Liver (tissue), 9 donors: ENCODE measurements around the gene KIRREL3. TPM values are rescaled to one million over a fixed set of nuclear protein-coding genes. Genes with fewer than 3 reads are reported as not detected.

ENCODE experiments used
- DNase-seq: peaks from one replicate; pipeline ENCODE4 v3.0.0-alpha.2; 2017; ENCODE audit warnings: low spot score
- H3K27ac ChIP-seq, 2 donors: one replicate each; pipeline ENCODE4 v1.7.0; 2013; ENCODE audit warnings: inconsistent platforms in 2 of 2, low read length in 2 of 2, control low read depth in 1 of 2, low read depth in 1 of 2, mild to moderate bottlenecking in 1 of 2
- H3K27me3 ChIP-seq, 4 donors: one replicate each; pipeline versions ENCODE4 v1.6.1 to v1.7.0; 2013; ENCODE audit warnings: low read length in 3 of 4, inconsistent platforms in 1 of 4, mild to moderate bottlenecking in 1 of 4, moderate library complexity in 1 of 4; ENCODE audit not compliant: control insufficient read depth in 4 of 4, insufficient read depth in 4 of 4
- H3K36me3 ChIP-seq, 4 donors: one replicate each; pipeline versions ENCODE4 v1.6.1 to v1.7.0; 2013; ENCODE audit warnings: low read length in 3 of 4, mild to moderate bottlenecking in 3 of 4, low read depth in 1 of 4, moderate library complexity in 1 of 4; ENCODE audit not compliant: control insufficient read depth in 4 of 4, insufficient read depth in 3 of 4
- H3K4me1 ChIP-seq, 4 donors: one replicate each; pipeline versions ENCODE4 v1.6.1 to v1.7.0; 2013; ENCODE audit warnings: low read length in 3 of 4, mild to moderate bottlenecking in 3 of 4, moderate library complexity in 1 of 4; ENCODE audit not compliant: control insufficient read depth in 4 of 4, insufficient read depth in 4 of 4
- H3K4me3 ChIP-seq, 3 donors: one replicate each; pipeline versions ENCODE4 v1.6.1 to v1.7.0; 2013; ENCODE audit warnings: low read length in 3 of 3, control low read depth in 1 of 3, low read depth in 1 of 3, mild to moderate bottlenecking in 1 of 3
- H3K9ac ChIP-seq, 2 donors: one replicate each; pipeline ENCODE4 v1.7.0; 2013; ENCODE audit warnings: low read length in 2 of 2, mild to moderate bottlenecking in 2 of 2, moderate library complexity in 2 of 2, control low read depth in 1 of 2, low read depth in 1 of 2
- H3K9me3 ChIP-seq, 4 donors: one replicate each; pipeline versions ENCODE4 v1.6.1 to v1.7.0; 2013; ENCODE audit warnings: low read length in 3 of 4; ENCODE audit not compliant: control insufficient read depth in 4 of 4
- ATF3 ChIP-seq: IDR thresholded peaks from 2 replicates; pipeline ENCODE4 v1.6.1; 2016; ENCODE audit warnings: antibody characterized with exemption
- CTCF ChIP-seq: fragments of 150-350 bp; IDR thresholded peaks from 2 replicates; pipeline ENCODE4 v1.5.1; 2017; ENCODE audit warnings: improper control_type of control experiment, low read depth, low read length; ENCODE audit not compliant: missing input control
- EGR1 ChIP-seq, 2 donors: IDR thresholded peaks; 2 replicates each; pipeline ENCODE4 v1.6.1; 2016 to 2018; ENCODE audit warnings: antibody characterized with exemption in 2 of 2, low read depth in 2 of 2
- FOXA1 ChIP-seq: IDR thresholded peaks from 2 replicates; pipeline ENCODE4 v1.6.1; 2016; ENCODE audit warnings: antibody characterized with exemption
- FOXA2 ChIP-seq: IDR thresholded peaks from 2 replicates; pipeline ENCODE4 v1.6.1; 2016; ENCODE audit warnings: antibody characterized with exemption
- GABPA ChIP-seq, 2 donors: IDR thresholded peaks in 1 of 2; conservative IDR thresholded peaks in 1 of 2; 2 replicates each; pipeline ENCODE4 v1.6.1; 2016; ENCODE audit warnings: antibody characterized with exemption in 2 of 2, mild to moderate bottlenecking in 1 of 2, moderate library complexity in 1 of 2
- HNF4A ChIP-seq, 2 donors: conservative IDR thresholded peaks; 2 replicates each; pipeline ENCODE4 v1.6.1; 2016; ENCODE audit warnings: antibody characterized with exemption in 2 of 2, mild to moderate bottlenecking in 2 of 2
- HNF4G ChIP-seq: IDR thresholded peaks from 2 replicates; pipeline ENCODE4 v1.6.1; 2016; ENCODE audit warnings: antibody characterized with exemption
- JUND ChIP-seq, 2 donors: IDR thresholded peaks; 2 replicates each; pipeline ENCODE4 v1.6.1; 2016; ENCODE audit warnings: antibody characterized with exemption in 2 of 2
- MAX ChIP-seq: IDR thresholded peaks from 2 replicates; pipeline ENCODE4 v1.6.1; 2016; ENCODE audit warnings: antibody characterized with exemption
- NR2F2 ChIP-seq: IDR thresholded peaks from 2 replicates; pipeline ENCODE4 v1.6.1; 2016; ENCODE audit warnings: antibody characterized with exemption
- RAD21 ChIP-seq, 2 donors: IDR thresholded peaks; 2 replicates each; pipeline ENCODE4 v1.6.1; 2016; ENCODE audit warnings: antibody characterized with exemption in 2 of 2, mild to moderate bottlenecking in 2 of 2
- RXRA ChIP-seq, 2 donors: IDR thresholded peaks; 2 replicates each; pipeline ENCODE4 v1.6.1; 2017 to 2018; ENCODE audit warnings: antibody characterized with exemption in 2 of 2, mild to moderate bottlenecking in 1 of 2
- SP1 ChIP-seq: IDR thresholded peaks from 2 replicates; pipeline ENCODE4 v1.6.1; 2018; ENCODE audit warnings: antibody characterized with exemption, mild to moderate bottlenecking
- TAF1 ChIP-seq: conservative IDR thresholded peaks from 2 replicates; pipeline ENCODE4 v1.6.1; 2016; ENCODE audit warnings: antibody characterized with exemption, mild to moderate bottlenecking
- YY1 ChIP-seq: IDR thresholded peaks from 2 replicates; pipeline ENCODE4 v1.6.1; 2016; ENCODE audit warnings: antibody characterized with exemption, mild to moderate bottlenecking
- ZBTB33 ChIP-seq: IDR thresholded peaks from 2 replicates; pipeline ENCODE4 v1.6.1; 2016; ENCODE audit warnings: antibody characterized with exemption
- WGBS: extraction: QIAGEN DNeasy Blood & Tissue Kit; methylation state at CpG from one replicate; pipeline ENCODE4 v1.1.7; 2013; 5-methylcytosine and 5-hydroxymethylcytosine counted together
- polyA plus RNA-seq, 2 donors: library from polyadenylated mRNA; stranded (reverse) in 1 of 2; unstranded in 1 of 2; fragments of 200-250 nt in 1 of 2; fragments of >200 nt in 1 of 2; fragmentation: Nextera tagmentation in 1 of 2; extraction: Ambion mirVana in 1 of 2; gene quantifications; one replicate each; pipeline versions ENCODE4 v1.2.1 to v1.2.3, GENCODE V29; 2013 to 2015
- total RNA-seq, 2 donors: library from RNA; depleted of rRNA; stranded (reverse); fragments of >200 nt; gene quantifications; one replicate each; pipeline ENCODE4 v1.2.3, GENCODE V29; 2014
- TF ChIP-seq, protein P1 (sequence below): IDR thresholded peaks from 2 replicates; pipeline ENCODE4 v1.6.1; 2016; ENCODE audit warnings: antibody characterized with exemption, mild to moderate bottlenecking
- donor health status: healthy.
- donor health status: healthy.
- donor health status: healthy.
- donor health status: healthy.
- donor health status: healthy.

Gene KIRREL3
- total and polyA plus RNA-seq, 4 donors = 0.03 to 0.29 (median 0.08) TPM; not detected in 1

GRCh38 chr11:126830216-126830806 is 170.3 kb downstream of the KIRREL3 start:
- Histone ChIP-seq H3K9ac (no peak overlapping the region), H3K4me3 (no peak overlapping the region), H3K27ac (no peak overlapping the region), H3K4me1 (no peaks in the 10 kb centered on the region), H3K36me3 (no peaks in the 10 kb centered on the region), H3K27me3 (peaks cover 0 to 6% (median 0%) of the 10 kb centered on the region in 4 donors), H3K9me3 (no peaks in the 10 kb centered on the region)
- TF ChIP-seq HNF4G = no peak
- TF ChIP-seq RXRA (IDR thresholded peaks at IDR 0.05) = no peak
- no peak for TF ChIP-seq FOXA1
- TF ChIP-seq, protein P1, sequence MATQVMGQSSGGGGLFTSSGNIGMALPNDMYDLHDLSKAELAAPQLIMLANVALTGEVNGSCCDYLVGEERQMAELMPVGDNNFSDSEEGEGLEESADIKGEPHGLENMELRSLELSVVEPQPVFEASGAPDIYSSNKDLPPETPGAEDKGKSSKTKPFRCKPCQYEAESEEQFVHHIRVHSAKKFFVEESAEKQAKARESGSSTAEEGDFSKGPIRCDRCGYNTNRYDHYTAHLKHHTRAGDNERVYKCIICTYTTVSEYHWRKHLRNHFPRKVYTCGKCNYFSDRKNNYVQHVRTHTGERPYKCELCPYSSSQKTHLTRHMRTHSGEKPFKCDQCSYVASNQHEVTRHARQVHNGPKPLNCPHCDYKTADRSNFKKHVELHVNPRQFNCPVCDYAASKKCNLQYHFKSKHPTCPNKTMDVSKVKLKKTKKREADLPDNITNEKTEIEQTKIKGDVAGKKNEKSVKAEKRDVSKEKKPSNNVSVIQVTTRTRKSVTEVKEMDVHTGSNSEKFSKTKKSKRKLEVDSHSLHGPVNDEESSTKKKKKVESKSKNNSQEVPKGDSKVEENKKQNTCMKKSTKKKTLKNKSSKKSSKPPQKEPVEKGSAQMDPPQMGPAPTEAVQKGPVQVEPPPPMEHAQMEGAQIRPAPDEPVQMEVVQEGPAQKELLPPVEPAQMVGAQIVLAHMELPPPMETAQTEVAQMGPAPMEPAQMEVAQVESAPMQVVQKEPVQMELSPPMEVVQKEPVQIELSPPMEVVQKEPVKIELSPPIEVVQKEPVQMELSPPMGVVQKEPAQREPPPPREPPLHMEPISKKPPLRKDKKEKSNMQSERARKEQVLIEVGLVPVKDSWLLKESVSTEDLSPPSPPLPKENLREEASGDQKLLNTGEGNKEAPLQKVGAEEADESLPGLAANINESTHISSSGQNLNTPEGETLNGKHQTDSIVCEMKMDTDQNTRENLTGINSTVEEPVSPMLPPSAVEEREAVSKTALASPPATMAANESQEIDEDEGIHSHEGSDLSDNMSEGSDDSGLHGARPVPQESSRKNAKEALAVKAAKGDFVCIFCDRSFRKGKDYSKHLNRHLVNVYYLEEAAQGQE = no peak
- TF ChIP-seq TAF1 = no peak
- TF ChIP-seq MAX = no peak
- TF ChIP-seq CTCF = no peak
- no peak for TF ChIP-seq JUND (IDR thresholded peaks at IDR 0.05)
- no peak for TF ChIP-seq ZBTB33
- no peak for TF ChIP-seq YY1
- no peak for TF ChIP-seq RAD21 (IDR thresholded peaks at IDR 0.05)
- TF ChIP-seq SP1 = no peak
- TF ChIP-seq GABPA (IDR thresholded peaks at IDR 0.05 in 1 of 2, conservative IDR thresholded peaks at IDR 0.05 in 1 of 2) = no peak
- no peak for TF ChIP-seq HNF4A (conservative IDR thresholded peaks at IDR 0.05)
- TF ChIP-seq NR2F2 = no peak
- TF ChIP-seq EGR1 (IDR thresholded peaks at IDR 0.05; ENCODE audit: low read depth in 2 of 2) = no peak
- TF ChIP-seq ATF3 = no peak
- no peak for TF ChIP-seq FOXA2
- 72% methylated on average over 7 of the region's 7 CpGs for WGBS
- no peak for DNase-seq
